GM12801 (cell line): ENCODE measurements around the gene ITGA11.

Experiments
- TF ChIP-seq, protein P1 (sequence below): IDR thresholded peaks from one replicate; pipeline ENCODE4 v1.5.1; 2011; ENCODE audit warnings: control low read depth; ENCODE audit not compliant: insufficient read length; ENCODE audit errors: extremely low read depth

The ITGA11 gene

DNA sequence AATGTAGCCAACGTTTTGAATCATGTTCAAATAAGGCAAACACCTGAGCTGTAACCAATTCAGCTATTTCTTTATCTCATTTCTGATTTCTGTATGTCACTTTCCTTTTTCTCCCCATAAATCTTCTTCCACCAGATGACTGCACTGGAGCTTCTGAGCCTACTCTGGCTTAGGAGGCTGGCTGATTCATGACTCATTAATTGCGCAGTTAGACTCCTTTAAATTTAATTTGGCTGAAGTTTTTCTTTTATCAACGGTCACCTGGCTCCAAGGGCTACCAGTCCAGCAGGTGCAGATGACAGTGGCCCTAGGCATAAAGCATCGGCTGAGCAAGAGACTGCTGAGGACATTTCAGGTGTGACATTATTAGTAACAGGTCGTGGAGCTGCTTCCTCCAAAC lies 39.6 kb upstream of the ITGA11 start:
- TF ChIP-seq, protein P1, sequence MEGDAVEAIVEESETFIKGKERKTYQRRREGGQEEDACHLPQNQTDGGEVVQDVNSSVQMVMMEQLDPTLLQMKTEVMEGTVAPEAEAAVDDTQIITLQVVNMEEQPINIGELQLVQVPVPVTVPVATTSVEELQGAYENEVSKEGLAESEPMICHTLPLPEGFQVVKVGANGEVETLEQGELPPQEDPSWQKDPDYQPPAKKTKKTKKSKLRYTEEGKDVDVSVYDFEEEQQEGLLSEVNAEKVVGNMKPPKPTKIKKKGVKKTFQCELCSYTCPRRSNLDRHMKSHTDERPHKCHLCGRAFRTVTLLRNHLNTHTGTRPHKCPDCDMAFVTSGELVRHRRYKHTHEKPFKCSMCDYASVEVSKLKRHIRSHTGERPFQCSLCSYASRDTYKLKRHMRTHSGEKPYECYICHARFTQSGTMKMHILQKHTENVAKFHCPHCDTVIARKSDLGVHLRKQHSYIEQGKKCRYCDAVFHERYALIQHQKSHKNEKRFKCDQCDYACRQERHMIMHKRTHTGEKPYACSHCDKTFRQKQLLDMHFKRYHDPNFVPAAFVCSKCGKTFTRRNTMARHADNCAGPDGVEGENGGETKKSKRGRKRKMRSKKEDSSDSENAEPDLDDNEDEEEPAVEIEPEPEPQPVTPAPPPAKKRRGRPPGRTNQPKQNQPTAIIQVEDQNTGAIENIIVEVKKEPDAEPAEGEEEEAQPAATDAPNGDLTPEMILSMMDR: no peak

DNA sequence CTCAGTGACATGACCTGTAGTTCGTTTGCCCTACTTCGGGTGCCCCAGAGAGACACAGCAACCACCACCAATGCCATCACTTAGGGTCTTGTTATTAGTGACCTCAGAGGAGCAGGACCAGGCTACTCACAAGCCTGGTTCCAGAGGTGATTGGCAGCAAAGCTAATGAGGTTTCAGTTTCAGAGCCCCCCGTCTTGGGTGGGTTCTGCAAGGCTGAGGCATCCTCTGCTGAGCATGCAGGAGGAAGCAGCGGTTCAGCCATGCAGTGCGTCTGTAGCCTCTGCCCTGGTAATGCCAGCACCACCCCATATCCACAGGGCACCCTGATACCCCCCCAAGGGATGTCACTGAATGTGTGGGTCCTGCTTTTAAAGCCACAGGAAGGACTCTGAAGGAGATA lies 39.0 kb upstream of the ITGA11 start:
- TF ChIP-seq, protein P1: no peak

DNA sequence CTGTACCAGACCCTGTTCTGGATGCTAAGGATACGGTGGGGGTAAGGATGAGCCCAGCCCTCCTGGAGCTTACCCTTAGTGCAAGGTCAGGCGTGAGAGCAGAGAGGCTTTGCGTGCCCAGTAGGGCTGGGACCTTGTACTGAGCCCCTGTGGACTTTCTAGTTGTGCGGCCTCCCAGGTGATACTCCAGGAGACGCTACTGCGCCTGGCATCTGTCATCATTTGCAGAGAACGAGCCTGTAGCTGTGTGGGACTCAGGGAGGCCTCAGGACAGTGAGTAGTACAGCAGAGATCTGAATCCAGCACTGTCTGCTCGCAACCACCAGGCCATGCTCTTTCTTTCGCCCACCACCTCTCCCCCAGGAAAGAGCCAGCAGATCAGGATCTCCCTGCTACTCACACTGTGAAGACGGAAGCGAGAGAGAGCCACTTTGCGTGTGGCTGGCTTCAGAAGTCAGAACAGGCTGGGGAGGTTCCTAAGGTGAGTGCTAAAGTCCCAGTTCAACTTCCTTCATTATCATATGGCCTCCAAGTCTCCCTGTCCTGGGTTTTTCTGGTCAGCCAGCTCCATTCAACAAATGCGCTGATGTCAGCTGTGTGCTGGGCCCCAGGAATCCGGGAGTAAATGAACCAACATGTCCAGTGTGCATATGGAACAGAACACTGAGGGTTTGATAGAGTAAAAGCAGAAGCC lies 38.2 kb upstream of the ITGA11 start:
- TF ChIP-seq, protein P1: no peak

DNA sequence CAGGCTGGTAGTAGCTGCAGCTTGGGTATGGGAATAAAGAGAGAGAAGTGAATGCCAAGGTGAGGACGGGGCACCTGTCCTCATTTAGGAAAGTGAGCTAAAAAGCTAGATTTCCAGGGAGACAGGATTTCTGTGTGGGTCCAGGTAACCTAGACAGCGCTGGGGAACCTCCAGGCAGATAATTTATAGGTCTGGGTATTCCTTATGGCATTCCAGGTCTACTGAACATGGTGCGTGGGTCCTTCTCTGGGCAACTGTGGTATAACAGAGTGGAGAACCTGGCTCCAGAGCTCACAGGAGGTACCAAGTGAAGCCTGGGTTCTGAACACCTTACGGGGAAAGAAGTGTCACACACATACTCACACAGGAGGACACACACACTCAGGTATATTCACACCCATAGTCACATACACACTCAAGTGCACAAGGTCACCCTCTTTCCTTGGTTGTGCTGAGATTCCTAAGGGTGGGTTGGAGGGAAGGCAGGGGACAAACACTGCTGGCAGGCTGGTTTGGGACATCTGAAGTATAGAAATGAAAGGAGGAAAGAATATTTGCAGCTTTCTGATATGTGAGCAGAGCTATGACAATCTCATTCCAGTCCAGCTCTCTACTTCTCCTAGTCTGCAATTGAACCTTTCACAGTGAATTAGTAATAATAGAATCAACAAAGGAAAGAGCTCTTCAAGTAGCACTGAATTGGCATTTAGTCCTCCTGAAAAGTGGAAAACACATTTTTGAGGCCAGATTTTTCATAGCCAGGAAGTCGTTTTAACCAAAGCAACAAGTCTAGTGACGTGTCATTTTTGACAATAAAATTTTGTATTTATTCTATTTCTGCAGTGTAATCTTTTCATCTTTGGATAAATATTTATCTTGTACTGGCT lies 37.4 kb upstream of the ITGA11 start:
- TF ChIP-seq, protein P1: no peak

DNA sequence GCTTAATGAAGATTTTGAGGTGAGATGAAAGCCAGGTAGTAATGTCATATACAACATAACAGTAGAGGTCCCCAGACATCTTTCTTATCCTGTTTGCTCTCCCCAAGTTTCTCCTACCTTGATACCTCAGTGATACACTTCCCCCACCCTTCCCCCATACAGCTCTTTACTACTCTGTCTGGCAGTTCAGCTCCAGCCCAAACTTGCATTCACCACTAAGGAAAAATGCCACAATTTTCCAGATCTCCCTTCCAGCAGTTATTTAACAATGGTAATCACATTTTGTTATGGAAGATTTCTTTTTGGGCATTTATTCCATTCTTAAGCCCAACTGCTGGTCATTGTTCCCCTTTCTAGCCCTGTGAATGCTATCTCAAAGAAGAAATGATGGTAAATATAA lies 34.9 kb upstream of the ITGA11 start:
- TF ChIP-seq, protein P1: no peak

GRCh38 chr15:68465861-68466560 lies 34.0 kb upstream of the ITGA11 start:
- TF ChIP-seq, protein P1: no peak

GRCh38 chr15:68464448-68465090 lies 32.6 kb upstream of the ITGA11 start:
- TF ChIP-seq, protein P1: no peak
